H9 (cell line): ENCODE data around the gene ATOH7. TPM values are rescaled to one million over a fixed set of nuclear protein-coding genes. Genes with fewer than 3 reads are reported as not detected.

Source experiments
- DNase-seq: peaks from one replicate; pipeline ENCODE4 v3.0.0-alpha.2; 2017
- H2AFZ ChIP-seq: one replicate; pipeline ENCODE4 v1.6.1; 2013; ENCODE audit warnings: mild to moderate bottlenecking, low read length, control low read depth, moderate library complexity
- H2AK5ac ChIP-seq: 2 replicates; pipeline ENCODE4 v1.6.1; 2013; ENCODE audit warnings: low read length, control low read depth, mixed read lengths; ENCODE audit not compliant: insufficient read length
- H2BK120ac ChIP-seq: one replicate; pipeline ENCODE4 v1.6.1; 2013; ENCODE audit warnings: low read depth, mild to moderate bottlenecking, low read length, control low read depth, inconsistent platforms; ENCODE audit not compliant: poor library complexity, severe bottlenecking
- H2BK12ac ChIP-seq: 2 replicates; pipeline ENCODE4 v1.6.1; 2013; ENCODE audit warnings: low read length, control low read depth, mixed read lengths, low read depth; ENCODE audit not compliant: insufficient read length
- H2BK15ac ChIP-seq: 2 replicates; pipeline ENCODE4 v1.6.1; 2013; ENCODE audit warnings: low read depth, low read length, control low read depth
- H2BK20ac ChIP-seq: one replicate; pipeline ENCODE4 v1.6.1; 2013; ENCODE audit warnings: low read depth, mild to moderate bottlenecking, low read length, control low read depth, inconsistent platforms; ENCODE audit not compliant: poor library complexity, severe bottlenecking
- H2BK5ac ChIP-seq: 2 replicates; pipeline ENCODE4 v1.6.1; 2013; ENCODE audit warnings: low read length, control low read depth, mixed read lengths; ENCODE audit not compliant: insufficient read length
- H3K14ac ChIP-seq: 2 replicates; pipeline ENCODE4 v1.6.1; 2013; ENCODE audit warnings: low read length, control low read depth; ENCODE audit not compliant: insufficient read depth
- H3K18ac ChIP-seq: 2 replicates; pipeline ENCODE4 v1.6.1; 2013; ENCODE audit warnings: low read depth, mild to moderate bottlenecking, mixed read lengths, low read length, control low read depth; ENCODE audit not compliant: insufficient read length
- H3K23ac ChIP-seq: 2 replicates; pipeline ENCODE4 v1.6.1; 2013; ENCODE audit warnings: low read length, control low read depth, mixed read lengths, low read depth; ENCODE audit not compliant: insufficient read length
- H3K23me2 ChIP-seq: 2 replicates; pipeline ENCODE4 v1.6.1; 2013; ENCODE audit warnings: low read depth, mild to moderate bottlenecking, mixed read lengths, low read length, control low read depth; ENCODE audit not compliant: insufficient read length, poor library complexity, severe bottlenecking
- H3K27ac ChIP-seq: 2 replicates; pipeline ENCODE4 v1.5.1; 2013; ENCODE audit warnings: low read length, control low read depth, mixed read lengths, low read depth; ENCODE audit not compliant: insufficient read length
- H3K27me3 ChIP-seq: 2 replicates; pipeline ENCODE4 v1.6.1; 2013; ENCODE audit warnings: low read length, control low read depth, inconsistent platforms; ENCODE audit not compliant: insufficient read depth
- H3K4ac ChIP-seq: 2 replicates; pipeline ENCODE4 v1.6.1; 2013; ENCODE audit warnings: low read depth, mild to moderate bottlenecking, control low read depth, inconsistent platforms, low read length, moderate library complexity
- H3K4me1 ChIP-seq: 2 replicates; pipeline ENCODE4 v1.6.1; 2013; ENCODE audit warnings: low read length, control low read depth, inconsistent platforms; ENCODE audit not compliant: insufficient read depth
- H3K4me2 ChIP-seq: 2 replicates; pipeline ENCODE4 v1.6.1; 2013; ENCODE audit warnings: low read length, control low read depth, mixed read lengths; ENCODE audit not compliant: insufficient read length, insufficient read depth
- H3K56ac ChIP-seq: 2 replicates; pipeline ENCODE4 v1.6.1; 2013; ENCODE audit warnings: low read depth, mild to moderate bottlenecking, mixed read lengths, low read length, control low read depth; ENCODE audit not compliant: insufficient read length
- H3K79me1 ChIP-seq: 2 replicates; pipeline ENCODE4 v1.6.1; 2013; ENCODE audit warnings: low read depth, mild to moderate bottlenecking, moderate library complexity, low read length, control low read depth, inconsistent platforms; ENCODE audit not compliant: insufficient read depth, poor library complexity, severe bottlenecking
- H3K79me2 ChIP-seq: 2 replicates; pipeline ENCODE4 v1.6.1; 2013; ENCODE audit warnings: low read length, control low read depth, inconsistent platforms; ENCODE audit not compliant: insufficient read depth
- H3K9ac ChIP-seq: 2 replicates; pipeline ENCODE4 v1.6.1; 2013; ENCODE audit warnings: low read length, control low read depth, mixed read lengths; ENCODE audit not compliant: insufficient read length; ENCODE audit errors: extremely low read depth
- H3K9me3 ChIP-seq: one replicate; pipeline ENCODE4 v1.6.1; 2013; ENCODE audit warnings: low read depth, low read length, inconsistent platforms; ENCODE audit not compliant: control insufficient read depth
- H3T11ph ChIP-seq: one replicate; pipeline ENCODE4 v1.6.1; 2013; ENCODE audit warnings: mild to moderate bottlenecking, low read length, control low read depth, inconsistent platforms
- H4K20me1 ChIP-seq: one replicate; pipeline ENCODE4 v1.6.1; 2013; ENCODE audit not compliant: control insufficient read depth, insufficient read length, insufficient read depth
- H4K5ac ChIP-seq: 2 replicates; pipeline ENCODE4 v1.6.1; 2013; ENCODE audit warnings: low read depth, mild to moderate bottlenecking, mixed read lengths, low read length, control low read depth; ENCODE audit not compliant: insufficient read length
- H4K8ac ChIP-seq: replicated peaks from 2 replicates; pipeline ENCODE4 v1.6.1; 2013; ENCODE audit warnings: low read length, control low read depth, mixed read lengths, low read depth; ENCODE audit not compliant: insufficient read length
- H4K91ac ChIP-seq: 2 replicates; pipeline ENCODE4 v1.6.1; 2013; ENCODE audit warnings: low read depth, mild to moderate bottlenecking, moderate library complexity, mixed read lengths, low read length, control low read depth; ENCODE audit not compliant: insufficient read length
- H3K27ac Mint-ChIP-seq, 3 experiments: 2 replicates in 2 of 3; 3 replicates in 1 of 3; pipeline ENCODE4 v1.8.0; 2020 to 2021; ENCODE audit warnings: mixed read lengths in 3 of 3, mild to moderate bottlenecking in 1 of 3, moderate library complexity in 1 of 3
- H3K27me3 Mint-ChIP-seq: 2 replicates; pipeline ENCODE4 v1.8.0; 2021; ENCODE audit warnings: low read depth, mild to moderate bottlenecking, moderate library complexity, mixed read lengths
- H3K36me3 Mint-ChIP-seq, 3 experiments: 2 replicates in 2 of 3; 3 replicates in 1 of 3; pipeline ENCODE4 v1.8.0; 2020 to 2021; ENCODE audit warnings: low read depth in 3 of 3, mixed read lengths in 3 of 3; ENCODE audit not compliant: insufficient read depth in 1 of 3
- H3K4me1 Mint-ChIP-seq, 2 experiments: 2 replicates each; pipeline ENCODE4 v1.8.0; 2020; ENCODE audit warnings: mixed read lengths in 2 of 2
- H3K4me3 Mint-ChIP-seq, 2 experiments: 2 replicates in 1 of 2; 3 replicates in 1 of 2; pipeline ENCODE4 v1.8.0; 2020 to 2021; ENCODE audit warnings: mild to moderate bottlenecking in 2 of 2, mixed read lengths in 2 of 2, moderate library complexity in 1 of 2
- H3K9me3 Mint-ChIP-seq, 2 experiments: 2 replicates in 1 of 2; 3 replicates in 1 of 2; pipeline ENCODE4 v1.8.0; 2020; ENCODE audit warnings: mild to moderate bottlenecking in 2 of 2, mixed read lengths in 2 of 2, moderate library complexity in 1 of 2
- WGBS: extraction: QIAGEN DNeasy Blood & Tissue Kit; methylation state at CpG from one replicate; pipeline ENCODE4 v1.1.7; 2013; ENCODE audit warnings: missing lambda C conversion rate, low lambda C conversion rate, mixed read lengths; ENCODE audit not compliant: insufficient read length; ENCODE audit errors: extremely low coverage; 5-methylcytosine and 5-hydroxymethylcytosine counted together
- total RNA-seq: library from RNA; stranded (reverse); gene quantifications from 2 replicates; pipeline ENCODE4 v1.2.1, GENCODE V29; 2021
- TF ChIP-seq, protein P1 (sequence below): fragments of 200-600 bp; sonication (generic); conservative IDR thresholded peaks from 3 replicates; pipeline ENCODE4 v1.8.0; 2021; ENCODE audit warnings: antibody characterized with exemption, mild to moderate bottlenecking

Gene ATOH7
- total RNA-seq, 1 experiment from 2014 or later = 0.20 TPM

DNA sequence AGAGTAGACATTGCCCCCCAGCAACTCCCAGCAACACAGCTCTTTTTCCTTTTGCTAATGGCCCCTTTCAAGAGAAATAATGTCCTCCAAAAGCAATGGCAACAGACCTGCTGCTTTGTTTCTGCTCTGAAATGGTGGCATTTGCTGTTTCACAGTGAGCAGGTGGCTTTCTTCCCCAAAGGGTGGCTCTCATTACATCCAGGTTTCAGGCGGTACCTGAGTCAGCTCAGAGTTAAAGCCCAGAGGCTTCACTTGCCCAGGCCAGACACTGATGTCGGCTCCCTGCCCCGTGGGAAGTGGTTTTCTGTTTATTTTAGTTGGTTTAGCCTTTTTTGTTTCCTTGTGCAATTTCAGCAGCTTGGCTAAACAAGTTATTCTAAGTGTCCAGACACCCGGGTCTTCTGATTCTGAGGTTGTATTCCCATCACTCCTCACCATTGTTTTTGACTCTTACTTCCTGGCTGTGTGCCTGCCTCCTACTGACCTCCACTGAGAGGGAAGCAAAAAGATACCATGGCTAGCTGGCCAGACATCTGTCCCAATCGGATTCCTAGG is 7.8 kb upstream of the ATOH7 start:
- no peaks in the 10 kb centered on the region for H4K20me1 ChIP-seq
- no peaks in the 10 kb centered on the region for H3K4me1 Mint-ChIP-seq
- H3K56ac ChIP-seq = no peak overlapping the region

More for the DNA sequence above, 7.8 kb upstream of the ATOH7 start:
- no peaks in the 10 kb centered on the region for H3K79me2 ChIP-seq
- H3T11ph ChIP-seq = no peak overlapping the region
- TF ChIP-seq, protein P1, sequence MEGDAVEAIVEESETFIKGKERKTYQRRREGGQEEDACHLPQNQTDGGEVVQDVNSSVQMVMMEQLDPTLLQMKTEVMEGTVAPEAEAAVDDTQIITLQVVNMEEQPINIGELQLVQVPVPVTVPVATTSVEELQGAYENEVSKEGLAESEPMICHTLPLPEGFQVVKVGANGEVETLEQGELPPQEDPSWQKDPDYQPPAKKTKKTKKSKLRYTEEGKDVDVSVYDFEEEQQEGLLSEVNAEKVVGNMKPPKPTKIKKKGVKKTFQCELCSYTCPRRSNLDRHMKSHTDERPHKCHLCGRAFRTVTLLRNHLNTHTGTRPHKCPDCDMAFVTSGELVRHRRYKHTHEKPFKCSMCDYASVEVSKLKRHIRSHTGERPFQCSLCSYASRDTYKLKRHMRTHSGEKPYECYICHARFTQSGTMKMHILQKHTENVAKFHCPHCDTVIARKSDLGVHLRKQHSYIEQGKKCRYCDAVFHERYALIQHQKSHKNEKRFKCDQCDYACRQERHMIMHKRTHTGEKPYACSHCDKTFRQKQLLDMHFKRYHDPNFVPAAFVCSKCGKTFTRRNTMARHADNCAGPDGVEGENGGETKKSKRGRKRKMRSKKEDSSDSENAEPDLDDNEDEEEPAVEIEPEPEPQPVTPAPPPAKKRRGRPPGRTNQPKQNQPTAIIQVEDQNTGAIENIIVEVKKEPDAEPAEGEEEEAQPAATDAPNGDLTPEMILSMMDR = no peak
- no peak overlapping the region for H3K9ac ChIP-seq
- no peak overlapping the region for H4K91ac ChIP-seq
- no peaks in the 10 kb centered on the region for H3K9me3 ChIP-seq
- no peak overlapping the region for H2BK120ac ChIP-seq
- no peaks in the 10 kb centered on the region for H3K79me1 ChIP-seq
- H3K27ac ChIP-seq = no peak overlapping the region
- no peak overlapping the region for H2BK12ac ChIP-seq
- no peaks in the 10 kb centered on the region for H3K23me2 ChIP-seq
- no peak for DNase-seq
- H3K23ac ChIP-seq = no peak overlapping the region
- H3K4me3 Mint-ChIP-seq = no peak overlapping the region
- H3K4ac ChIP-seq = no peak overlapping the region
- H3K4me1 ChIP-seq = no peaks in the 10 kb centered on the region
- no peak overlapping the region for H3K27ac Mint-ChIP-seq
- no peak overlapping the region for H3K18ac ChIP-seq
- H4K8ac ChIP-seq = no peak overlapping the region
- H3K14ac ChIP-seq = no peak overlapping the region
- H3K27me3 Mint-ChIP-seq = no peaks in the 10 kb centered on the region; the same call in none of the 2 replicates
- no peak overlapping the region for H3K4me2 ChIP-seq
- no peak overlapping the region for H2BK15ac ChIP-seq
- no peaks in the 10 kb centered on the region for H3K27me3 ChIP-seq
- no peak overlapping the region for H2AFZ ChIP-seq
- H2AK5ac ChIP-seq = no peak overlapping the region
- no peak overlapping the region for H2BK20ac ChIP-seq
- no peak overlapping the region for H4K5ac ChIP-seq
- H3K36me3 Mint-ChIP-seq = no peaks in the 10 kb centered on the region
- H2BK5ac ChIP-seq = no peak overlapping the region
- H3K9me3 Mint-ChIP-seq = no peaks in the 10 kb centered on the region
- no CpG with 5 or more reads among the region's 5 CpGs for WGBS
